ENCODE data around the gene RASGRF2.
"Not testable (repeated sequence)": the region's sequence is repeated elsewhere in the genome, so short reads cannot be mapped to it uniquely, and the experiment has no call there.

- TF ChIP-seq CTCF (conservative IDR thresholded peaks at IDR 0.05); EZH2 (IDR thresholded peaks at IDR 0.05; ENCODE audit: low read depth): not testable (repeated sequence)
These were observed 164.5 kb downstream of the RASGRF2 start for GRCh38 chr5:81124689-81125088.
